Activated naive CD4-positive, alpha-beta T cell treated with anti-CD3 and anti-CD28 coated beads, Interleukin-2, amount 50 U/mL, for 72 hours (primary cell): Measurements from ENCODE around the gene VPS51. TPM values are rescaled to one million over a fixed set of nuclear protein-coding genes. Genes with fewer than 3 reads are reported as not detected.
"Not testable (repeated sequence)": the region's sequence is repeated elsewhere in the genome, so short reads cannot be mapped to it uniquely, and the experiment has no call there.

Experiments used
- ATAC-seq, 2 donors: fragments of 150-1000 bp; cut with Tn5 transposase; 2 replicates each; pipeline ENCODE4 v1.10.0; 2021; ENCODE audit warnings: mild to moderate bottlenecking in 2 of 2, moderate library complexity in 2 of 2
- DNase-seq, 2 donors: peaks; one replicate each; pipeline ENCODE4 v3.0.0; 2021 to 2022; ENCODE audit warnings: low spot score in 2 of 2
- H3K27ac Mint-ChIP-seq, 2 donors: one replicate each; pipeline ENCODE4 v1.8.0; 2022; ENCODE audit warnings: mild to moderate bottlenecking in 2 of 2, mixed read lengths in 2 of 2
- H3K36me3 Mint-ChIP-seq, 2 donors: one replicate each; pipeline ENCODE4 v1.8.0; 2022; ENCODE audit warnings: mixed read lengths in 2 of 2
- H3K9me3 Mint-ChIP-seq, 2 donors: one replicate each; pipeline ENCODE4 v1.8.0; 2022; ENCODE audit warnings: mixed read lengths in 2 of 2
- total RNA-seq, 2 donors: library from RNA; stranded (reverse); gene quantifications; one replicate each; pipeline ENCODE4 v1.2.3, GENCODE V29; 2022

VPS51 gene
- total RNA-seq, 2 donors from 2014 or later: 60.4 to 101 TPM

DNA sequence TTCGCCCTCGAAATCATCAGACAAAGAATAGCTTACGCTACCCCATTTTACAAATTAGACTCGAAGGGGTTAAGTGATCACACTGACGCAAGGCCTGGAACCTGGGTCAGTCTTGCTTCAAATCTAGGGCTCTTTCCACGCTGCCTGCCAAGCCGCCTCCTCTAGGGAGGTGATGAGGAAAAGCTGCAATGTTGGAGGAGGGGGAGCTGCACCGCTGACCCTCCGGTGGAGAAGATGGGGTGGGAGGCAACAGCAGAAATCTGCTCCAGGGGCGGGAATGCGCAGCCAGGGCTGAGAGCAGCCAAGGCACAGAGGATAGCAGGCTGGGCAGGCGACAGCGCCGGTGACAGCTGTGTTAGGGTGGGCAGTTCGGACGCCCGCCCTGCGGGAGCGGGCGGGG, 37.7 kb downstream of the VPS51 start:
- Mint-ChIP-seq H3K36me3 (peaks cover 9 to 10% of the 10 kb centered on the region in 2 donors), H3K27ac (peak overlapping the region; percentile 99), H3K9me3 (no peaks in the 10 kb centered on the region)
- DNase-seq: no peak
- no peak for ATAC-seq

DNA sequence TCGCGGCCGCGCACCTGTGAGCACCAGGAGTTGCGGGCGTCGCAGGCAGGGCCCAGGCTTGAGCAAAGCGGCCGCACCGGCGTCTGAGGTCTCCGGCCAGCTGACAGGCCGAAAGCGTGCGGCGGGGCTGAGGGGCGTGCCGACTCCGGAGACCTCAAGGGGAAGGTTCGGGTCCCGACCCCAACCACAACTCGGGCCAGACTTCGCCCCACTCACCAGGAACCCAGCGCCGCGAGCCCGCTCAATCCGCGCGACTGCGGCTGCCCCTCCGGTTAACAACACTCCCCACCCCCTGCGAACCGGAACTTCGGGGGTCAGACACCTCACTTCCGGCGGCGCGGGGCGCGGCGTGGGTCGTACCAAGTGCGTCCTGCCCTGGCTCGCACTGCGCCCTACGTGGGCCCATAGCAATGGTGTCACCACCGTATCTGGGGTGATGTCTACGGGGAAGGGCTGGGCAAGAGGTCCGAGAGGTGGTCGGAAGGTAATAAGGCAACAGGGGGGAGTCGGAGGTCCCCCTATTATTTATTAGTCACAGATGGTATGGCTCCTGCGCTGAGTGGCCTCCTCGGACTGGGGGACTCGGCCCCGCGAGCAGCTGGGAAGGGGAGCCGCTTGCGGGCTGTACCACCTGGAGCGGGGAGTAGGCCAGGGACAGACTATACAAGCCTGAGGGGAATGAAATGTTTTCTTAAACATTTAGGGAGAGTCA, 38.4 kb downstream of the VPS51 start, which contains the start of gene SYVN1:
SYVN1 (minus strand) TSS at position 280 of the 712 bp plus-strand sequence. CDS start 918 bp downstream, outside the sequence.
- peak within 1 kb of the TSS; percentile 99 for H3K27ac Mint-ChIP-seq
- peaks cover 9 to 10% of the 10 kb centered on the region in 2 donors for H3K36me3 Mint-ChIP-seq
- H3K9me3 Mint-ChIP-seq: no peaks in the 10 kb centered on the region
- DNase-seq (peak; percentile 91), ATAC-seq (peak; percentile 87 to 88)

DNA sequence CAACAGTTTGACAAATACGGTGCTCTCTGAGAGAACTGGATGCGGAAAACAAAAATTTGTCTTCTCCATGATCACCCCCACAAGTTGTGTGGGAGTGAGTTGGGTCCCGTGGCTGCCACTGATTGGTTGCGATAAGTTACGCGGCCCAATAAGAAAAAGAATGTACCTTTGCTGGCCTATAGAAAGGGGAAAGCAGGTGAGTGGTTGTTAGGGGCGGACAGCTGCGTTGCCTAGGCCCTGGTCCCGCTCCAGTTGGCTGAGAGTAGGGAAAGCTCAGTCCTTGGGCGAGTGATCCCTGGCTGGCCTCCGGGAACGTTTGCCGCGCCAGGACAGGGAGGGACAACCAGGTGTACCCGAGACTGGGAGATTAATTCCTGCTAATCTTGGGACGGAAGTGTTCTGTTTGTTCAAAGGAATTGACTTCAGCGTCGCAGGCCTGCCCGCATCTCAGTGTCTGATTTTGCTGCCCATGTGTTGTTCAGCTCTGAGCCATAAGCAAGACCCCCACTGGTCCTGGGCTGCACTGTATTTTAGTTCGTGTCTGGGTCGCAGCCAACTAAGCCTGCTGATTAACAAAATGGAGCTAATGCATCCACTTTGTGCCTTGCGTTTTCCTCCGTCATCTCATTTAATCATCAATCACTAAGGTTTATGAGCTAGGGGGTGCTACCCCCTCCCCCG, 39.1 kb downstream of the VPS51 start:
- DNase-seq: peak; percentile 76 to 85
- Mint-ChIP-seq H3K9me3 (no peaks in the 10 kb centered on the region), H3K36me3 (peaks cover 9 to 10% of the 10 kb centered on the region in 2 donors), H3K27ac (peak overlapping the region; percentile 99)
- peak; percentile 88 to 90 for ATAC-seq

DNA sequence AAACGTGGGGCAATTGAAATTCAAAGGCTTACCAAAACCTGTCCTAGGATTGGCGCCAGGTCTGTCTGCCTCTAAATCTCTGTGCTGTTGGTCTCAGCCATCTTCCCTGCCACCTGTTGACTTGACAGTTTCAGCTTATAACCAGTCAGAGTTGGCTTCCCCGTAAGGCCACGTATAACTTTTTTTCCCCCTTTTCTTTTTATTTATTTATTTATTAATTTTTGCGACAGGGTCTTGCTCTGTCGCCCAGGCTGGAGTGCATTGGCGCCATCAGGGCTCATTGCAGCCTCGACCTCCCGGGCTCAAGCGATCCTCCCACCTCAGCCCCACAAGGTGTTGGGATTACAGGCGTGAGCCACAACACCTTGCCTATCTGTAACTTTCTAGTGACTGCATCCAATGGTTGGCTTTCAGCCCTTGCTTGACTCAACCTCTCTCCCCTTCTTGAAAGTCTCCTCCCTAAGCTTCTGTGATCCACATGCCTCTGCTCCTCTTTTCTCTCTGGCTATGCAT, 39.7 kb downstream of the VPS51 start:
- Mint-ChIP-seq H3K27ac (peak overlapping the region; percentile 99), H3K9me3 (no peaks in the 10 kb centered on the region), H3K36me3 (peaks cover 9 to 10% of the 10 kb centered on the region in 2 donors)
- no peak for DNase-seq
- no peak for ATAC-seq

DNA sequence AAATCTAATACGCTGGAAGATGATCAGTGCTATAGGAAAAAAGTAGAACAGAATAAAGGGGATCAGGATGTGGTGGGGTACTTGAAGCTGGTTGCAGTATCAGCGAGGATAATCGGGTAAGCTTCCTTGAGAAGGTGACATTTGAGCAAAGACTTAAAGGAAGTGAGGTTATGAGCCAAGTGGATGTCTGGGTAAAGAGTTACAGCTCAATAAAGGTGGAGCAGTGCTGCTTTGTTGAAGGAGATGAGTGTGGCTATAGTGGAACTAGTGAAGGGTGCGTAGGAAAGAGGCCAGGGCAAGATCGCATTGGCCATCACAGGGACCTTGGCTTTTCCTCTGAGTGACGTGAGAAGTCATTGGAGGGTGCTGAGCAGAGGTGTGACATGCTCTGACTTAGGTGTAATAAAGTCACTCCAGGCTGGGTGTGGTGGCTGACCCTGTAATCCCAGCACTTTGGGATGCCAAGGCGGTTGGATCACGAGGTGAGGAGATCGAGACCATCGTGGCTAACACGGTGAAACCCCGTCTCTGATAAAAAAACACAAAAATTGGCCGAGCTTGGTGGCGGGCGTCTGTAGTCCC, 40.6 kb downstream of the VPS51 start:
- DNase-seq (no peak), ATAC-seq (no peak)
- peak overlapping the region; percentile 51 to 99 for H3K27ac Mint-ChIP-seq
- peaks cover 9 to 10% of the 10 kb centered on the region in 2 donors for H3K36me3 Mint-ChIP-seq
- no peaks in the 10 kb centered on the region for H3K9me3 Mint-ChIP-seq

DNA sequence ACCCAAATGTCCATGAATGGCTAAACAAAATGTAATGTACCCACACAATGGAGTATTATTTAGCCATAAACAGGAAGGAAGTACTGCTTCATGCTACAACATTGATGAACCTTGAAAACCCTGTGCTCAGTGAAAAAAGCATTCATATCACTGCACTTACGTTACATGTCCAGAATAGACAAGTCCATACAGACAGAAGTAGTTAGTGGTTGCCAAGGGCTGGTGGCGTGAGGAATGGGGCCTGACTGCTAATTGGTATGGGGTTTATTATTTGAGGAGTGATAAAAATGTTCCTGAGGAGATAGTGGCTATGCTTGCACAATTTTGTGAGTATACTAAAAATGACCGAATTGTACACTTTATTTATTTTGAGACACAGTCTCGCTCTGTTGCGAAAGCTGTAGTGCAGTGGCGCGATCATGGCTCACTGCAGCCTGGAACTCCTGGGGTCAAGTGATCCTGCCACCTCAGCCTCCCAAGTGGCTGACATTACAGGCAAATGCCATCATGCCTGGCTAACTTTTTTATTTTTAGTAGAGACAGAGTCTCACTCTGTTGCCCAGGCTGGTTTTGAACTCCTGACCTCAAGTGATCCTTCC, 46.0 kb downstream of the VPS51 start:
- ATAC-seq (no peak), DNase-seq (no peak)
- H3K9me3 Mint-ChIP-seq: no peaks in the 10 kb centered on the region
- H3K36me3 Mint-ChIP-seq: no peaks in the 10 kb centered on the region
- no peak overlapping the region for H3K27ac Mint-ChIP-seq

DNA sequence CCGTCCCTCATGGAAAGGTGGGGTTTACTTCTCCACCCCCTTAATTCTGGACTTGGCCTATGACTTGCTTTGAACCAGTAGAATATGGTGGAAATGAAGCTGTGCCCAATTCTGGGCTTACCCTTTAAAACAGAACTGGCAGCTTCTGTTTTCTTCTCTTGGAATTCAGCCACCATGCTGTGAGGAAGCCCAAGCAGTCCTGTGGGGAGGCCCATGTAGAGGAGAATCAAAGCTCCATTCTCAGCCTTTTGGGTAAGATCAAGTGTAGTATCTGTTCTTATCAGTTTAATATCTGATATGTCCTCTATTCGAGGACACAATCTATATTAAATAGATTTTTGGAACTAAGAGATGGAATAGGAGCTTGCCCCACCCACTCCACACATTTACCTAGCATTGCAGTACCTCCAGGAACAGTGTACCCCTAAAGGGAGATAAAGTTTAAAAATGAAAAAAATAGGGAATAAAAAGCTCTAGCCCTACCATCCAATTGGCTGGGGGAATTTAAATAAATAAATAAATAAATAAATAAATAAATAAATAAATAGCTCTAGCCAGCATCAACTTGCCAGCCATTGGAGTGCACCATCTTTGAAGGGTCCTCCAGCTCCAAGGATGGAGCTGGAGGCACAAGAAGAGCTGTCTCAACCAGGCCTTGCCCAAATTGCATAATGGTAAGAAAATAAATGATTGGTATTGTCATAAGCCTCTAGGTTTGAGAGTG, 51.5 kb downstream of the VPS51 start:
- Mint-ChIP-seq H3K36me3 (no peaks in the 10 kb centered on the region), H3K9me3 (no peaks in the 10 kb centered on the region), H3K27ac (no peak overlapping the region)
- ATAC-seq (no peak), DNase-seq (no peak)

DNA sequence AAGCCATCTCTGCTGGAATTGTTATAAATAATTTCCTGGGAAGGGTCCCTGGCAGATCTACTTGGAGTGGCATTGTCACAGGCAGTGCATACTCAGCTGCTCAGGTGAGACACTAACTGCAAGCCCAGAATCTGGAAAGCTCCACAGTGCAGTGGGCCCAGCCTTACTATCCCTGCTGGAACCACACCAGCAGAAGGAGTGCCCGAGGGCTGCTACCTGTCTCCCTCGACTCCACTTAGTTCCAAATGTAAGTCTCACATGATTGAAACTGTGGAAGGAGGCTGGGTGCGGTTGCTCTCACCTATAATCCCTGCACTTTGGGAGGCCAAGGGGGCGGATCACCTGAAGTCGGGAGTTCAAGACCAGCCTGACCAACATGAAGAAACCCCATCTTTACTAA, 52.6 kb downstream of the VPS51 start:
- Mint-ChIP-seq H3K9me3 (no peaks in the 10 kb centered on the region), H3K36me3 (no peaks in the 10 kb centered on the region), H3K27ac (no peak overlapping the region)
- DNase-seq: no peak
- no peak for ATAC-seq

DNA sequence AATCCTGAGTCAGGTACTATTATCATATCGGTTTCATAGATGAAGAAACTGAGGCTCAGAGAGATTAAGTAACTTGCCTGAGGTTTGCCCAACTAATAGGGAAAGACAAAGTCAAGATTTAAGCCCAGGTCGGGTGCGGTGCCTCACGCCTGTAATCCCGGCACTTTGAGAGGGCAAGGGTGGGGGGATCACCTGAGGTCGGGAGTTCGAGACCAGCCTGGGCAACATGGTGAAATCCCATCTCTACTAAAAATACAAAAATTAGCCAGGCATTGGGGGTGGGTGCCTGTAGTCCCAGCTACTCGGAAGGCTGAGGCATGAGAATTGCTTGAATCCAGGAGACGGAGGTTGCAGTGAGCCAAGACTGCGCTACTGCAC, 54.1 kb downstream of the VPS51 start:
- H3K9me3 Mint-ChIP-seq, ATAC-seq, H3K27ac Mint-ChIP-seq, H3K36me3 Mint-ChIP-seq, DNase-seq: not testable (repeated sequence)

DNA sequence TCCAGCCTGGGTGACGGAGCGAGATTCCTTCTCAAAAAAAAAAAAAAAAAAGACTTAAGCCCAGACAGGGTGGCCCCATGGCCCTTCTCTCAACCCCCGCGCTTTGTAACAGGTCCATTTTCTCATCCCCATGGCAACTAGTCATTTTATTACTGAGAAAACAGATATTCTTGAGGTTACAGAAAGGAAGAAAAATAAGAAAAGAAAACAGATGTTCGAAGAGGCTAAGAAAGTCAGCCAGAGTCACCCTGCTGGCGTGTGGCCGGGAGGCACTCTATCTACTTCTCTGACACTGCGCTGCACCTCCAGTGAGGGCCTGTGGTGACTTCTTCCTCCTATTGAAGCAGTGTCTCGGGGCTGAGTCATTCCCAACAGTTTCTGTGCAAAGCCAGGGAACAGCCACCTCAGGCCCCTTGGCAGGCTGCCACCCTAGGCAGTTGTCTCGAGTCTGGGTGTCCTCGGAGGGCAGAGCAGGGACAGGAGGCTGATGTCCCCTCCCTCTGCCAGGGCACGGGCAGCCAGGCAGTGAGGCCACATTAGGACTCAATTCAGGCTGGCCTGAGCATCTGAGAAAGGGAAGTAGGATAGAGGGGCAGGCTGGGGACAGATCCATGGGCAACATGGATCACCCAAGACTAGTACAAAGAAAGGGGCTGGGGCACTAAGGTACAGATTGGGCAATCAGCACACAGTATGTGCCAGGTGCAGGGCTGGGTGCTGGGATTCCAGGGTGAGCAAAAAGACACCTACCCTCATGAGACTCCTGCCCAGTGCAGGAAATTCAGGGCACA, 54.7 kb downstream of the VPS51 start:
- Mint-ChIP-seq H3K36me3 (no peaks in the 10 kb centered on the region), H3K9me3 (no peaks in the 10 kb centered on the region), H3K27ac (no peak overlapping the region)
- DNase-seq: peak in 1 of 2 donors; percentile 27
- peak; percentile 92 to 96 for ATAC-seq

DNA sequence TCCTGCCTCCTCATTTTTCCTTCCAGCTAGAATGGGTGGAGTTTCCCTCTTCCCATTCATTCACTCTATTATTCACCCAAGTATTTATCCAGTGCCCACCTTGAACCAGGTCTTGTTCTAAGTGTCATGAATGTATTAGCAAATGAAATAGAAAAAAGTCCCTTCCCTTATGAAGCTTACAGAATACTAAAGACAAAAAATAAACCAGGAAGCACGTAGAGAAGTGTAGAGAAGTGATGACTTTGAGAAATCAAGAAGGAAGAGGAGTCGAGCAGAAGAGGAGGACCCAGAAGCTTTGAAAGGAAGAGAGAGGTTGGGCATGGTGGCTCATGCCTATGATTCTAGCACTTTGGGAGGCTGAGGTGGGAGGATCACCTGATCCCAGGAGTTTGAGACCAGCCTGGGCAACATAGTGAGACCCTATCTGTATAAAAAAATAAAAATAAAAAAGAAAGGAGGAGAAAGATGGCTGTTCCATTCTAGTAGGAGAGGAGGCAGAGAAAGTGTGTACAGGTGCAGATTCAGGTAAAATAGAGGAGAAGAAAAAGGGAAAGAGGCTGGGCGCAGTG, 55.4 kb downstream of the VPS51 start:
- no peak overlapping the region for H3K27ac Mint-ChIP-seq
- no peak for ATAC-seq
- no peak for DNase-seq
- no peaks in the 10 kb centered on the region for H3K9me3 Mint-ChIP-seq
- H3K36me3 Mint-ChIP-seq: no peaks in the 10 kb centered on the region

DNA sequence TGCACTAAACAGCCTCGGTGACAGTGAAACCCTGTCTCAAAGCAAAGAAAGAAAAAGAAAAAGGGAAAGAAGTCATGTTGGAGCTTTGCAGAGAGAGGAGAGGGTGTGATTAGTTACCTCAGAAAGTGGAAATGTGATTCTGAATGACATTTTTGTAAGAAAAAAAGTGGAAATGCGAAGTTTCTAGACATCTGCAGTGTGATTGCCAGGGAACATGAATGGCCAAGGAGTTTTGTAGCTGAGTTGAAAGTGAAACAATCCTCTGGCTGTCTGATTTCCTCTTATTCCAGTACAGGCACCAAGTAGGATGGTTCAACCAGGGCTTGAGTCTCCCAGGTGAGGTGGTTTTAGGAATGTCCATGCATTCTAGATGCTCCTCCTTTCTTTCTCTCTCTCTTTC, 56.1 kb downstream of the VPS51 start:
- DNase-seq: no peak
- Mint-ChIP-seq H3K9me3 (no peaks in the 10 kb centered on the region), H3K36me3 (no peaks in the 10 kb centered on the region), H3K27ac (peak overlapping the region in 1 of 2 donors; percentile 45)
- ATAC-seq: no peak

DNA sequence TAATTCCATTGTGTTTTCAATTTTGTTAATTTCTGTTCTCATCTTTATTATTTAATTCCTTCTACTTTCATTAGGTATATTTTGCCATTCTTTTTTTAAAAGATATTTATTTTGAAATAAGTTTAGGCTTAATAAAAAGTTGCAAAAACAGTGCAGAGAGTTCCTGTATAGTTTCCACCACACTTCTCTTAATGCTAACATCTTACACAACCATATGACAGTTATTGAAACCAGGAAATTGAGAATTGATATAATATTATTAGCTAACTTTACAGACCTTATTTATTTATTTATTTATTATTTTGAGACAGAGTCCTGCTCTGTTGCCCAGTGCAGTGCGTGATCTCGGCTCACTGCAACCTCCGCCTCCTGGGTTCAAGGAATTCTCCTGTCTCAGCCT, 60.2 kb downstream of the VPS51 start:
- Mint-ChIP-seq H3K27ac (no peak overlapping the region), H3K36me3 (no peaks in the 10 kb centered on the region), H3K9me3 (no peaks in the 10 kb centered on the region)
- DNase-seq (no peak), ATAC-seq (no peak)

DNA sequence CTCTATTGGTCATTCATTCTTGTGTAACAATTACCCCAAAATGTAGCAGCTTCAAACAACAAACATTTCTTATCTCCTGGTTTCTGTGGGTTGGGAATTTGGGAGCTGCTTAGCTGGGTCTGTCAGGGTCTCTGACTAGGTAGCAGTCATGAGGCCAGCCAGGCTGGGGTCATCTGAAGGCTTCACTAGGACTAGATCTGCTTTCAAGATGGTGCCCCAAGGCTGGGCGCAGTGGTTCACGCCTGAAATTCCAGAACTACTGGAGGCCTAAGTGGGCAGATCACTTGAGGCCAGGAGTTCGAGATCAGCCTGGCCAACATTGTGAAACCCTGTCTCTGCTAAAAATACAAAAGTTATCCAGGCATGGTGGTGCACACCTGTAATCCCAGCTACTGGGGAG, 60.9 kb downstream of the VPS51 start:
- Mint-ChIP-seq H3K27ac (no peak overlapping the region), H3K9me3 (no peaks in the 10 kb centered on the region), H3K36me3 (no peaks in the 10 kb centered on the region)
- DNase-seq (no peak), ATAC-seq (no peak)

DNA sequence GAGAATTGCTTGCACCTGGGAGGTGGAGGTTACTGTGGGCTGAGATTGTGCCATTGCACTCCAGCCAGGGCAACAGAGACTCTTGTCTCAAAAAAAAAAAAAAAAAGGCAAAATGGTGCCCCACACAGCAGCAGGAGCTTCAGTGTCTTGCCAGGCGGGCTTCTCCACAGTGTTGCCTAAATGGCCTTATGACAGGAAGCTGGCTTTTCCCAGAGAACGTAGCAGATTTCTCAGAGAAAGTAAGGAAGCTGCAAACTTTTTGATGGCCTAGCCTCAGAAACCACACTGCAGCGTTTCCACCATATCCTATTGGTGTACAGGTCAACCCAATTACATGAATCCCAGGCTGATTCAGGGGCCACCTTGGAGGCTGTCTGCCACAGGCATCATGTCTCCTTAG, 61.3 kb downstream of the VPS51 start:
- no peak for ATAC-seq
- Mint-ChIP-seq H3K27ac (no peak overlapping the region), H3K36me3 (no peaks in the 10 kb centered on the region), H3K9me3 (no peaks in the 10 kb centered on the region)
- no peak for DNase-seq
